Smooth muscle cell (in vitro differentiated cells): ENCODE data around the gene PCDH7. TPM values are rescaled to one million over a fixed set of nuclear protein-coding genes. Genes with fewer than 3 reads are reported as not detected.
A peak's percentile ranks its signal among the peaks of the same experiment; 100 is the strongest.

Experiments
- DNase-seq: peaks from one replicate; lab custom pipeline; 2025; ENCODE audit not compliant: unreplicated experiment; lab: John Stamatoyannopoulos, UW
- H2AFZ ChIP-seq: fragments of 200-600 bp; sonication (generic); 2 replicates; pipeline ENCODE4 v1.6.0; 2016; ENCODE audit warnings: antibody characterized with exemption, low read depth, mild to moderate bottlenecking
- H3F3A ChIP-seq: fragments of 200-600 bp; sonication (generic); 2 replicates; pipeline ENCODE4 v1.6.0; 2017; ENCODE audit warnings: antibody characterized with exemption, low read depth
- H3K27ac ChIP-seq: fragments of 200-600 bp; sonication (generic); 2 replicates; pipeline ENCODE4 v1.5.1; 2016; ENCODE audit warnings: low read depth, mild to moderate bottlenecking
- H3K27me3 ChIP-seq: fragments of 200-600 bp; sonication (generic); 2 replicates; pipeline ENCODE4 v1.6.1; 2016; ENCODE audit warnings: low read depth, mild to moderate bottlenecking
- H3K36me3 ChIP-seq: fragments of 200-600 bp; sonication (generic); 2 replicates; pipeline ENCODE4 v1.5.1; 2016; ENCODE audit warnings: low read depth
- H3K4me1 ChIP-seq: fragments of 200-600 bp; sonication (generic); 2 replicates; pipeline ENCODE4 v1.5.1; 2016; ENCODE audit warnings: low read depth
- H3K4me2 ChIP-seq: fragments of 200-600 bp; sonication (generic); 2 replicates; pipeline ENCODE4 v1.6.0; 2016; ENCODE audit warnings: mild to moderate bottlenecking
- H3K4me3 ChIP-seq: fragments of 200-600 bp; sonication (generic); 2 replicates; pipeline ENCODE4 v1.5.1; 2016; ENCODE audit warnings: mild to moderate bottlenecking
- H3K79me2 ChIP-seq: fragments of 200-600 bp; sonication (generic); 2 replicates; pipeline ENCODE4 v1.6.0; 2016; ENCODE audit warnings: low read depth, mild to moderate bottlenecking
- H3K9ac ChIP-seq: fragments of 200-600 bp; sonication (generic); 2 replicates; pipeline ENCODE4 v1.6.0; 2016; ENCODE audit warnings: low read depth
- H3K9me3 ChIP-seq: fragments of 200-600 bp; sonication (generic); replicated peaks from 2 replicates; pipeline ENCODE4 v1.5.1; 2016; ENCODE audit warnings: low read depth
- H4K20me1 ChIP-seq: fragments of 200-600 bp; sonication (generic); 2 replicates; pipeline ENCODE4 v1.6.0; 2016; ENCODE audit warnings: low read depth
- CTCF ChIP-seq: fragments of 200-600 bp; sonication (generic); IDR thresholded peaks from 2 replicates; pipeline ENCODE4 v1.5.1; 2017; ENCODE audit warnings: borderline replicate concordance, mild to moderate bottlenecking, antibody characterized with exemption; ENCODE audit not compliant: insufficient read depth, poor library complexity, severe bottlenecking
- WGBS: methylation state at CpG from one replicate; pipeline ENCODE4 v1.1.7; 2016; ENCODE audit warnings: low lambda C conversion rate; 5-methylcytosine and 5-hydroxymethylcytosine counted together
- polyA plus RNA-seq: library from polyadenylated mRNA; unstranded; fragments of >200 nt; fragmentation: Nextera tagmentation; extraction: Ambion mirVana; gene quantifications from 2 replicates; pipeline ENCODE4 v1.2.1, GENCODE V29; 2016
- total RNA-seq: library from RNA; depleted of rRNA; stranded (reverse); fragments of >200 nt; gene quantifications from 2 replicates; pipeline ENCODE4 v1.2.3, GENCODE V29; 2014

Gene PCDH7
- total and polyA plus RNA-seq, 2 experiments from 2014 or later = 12.3 to 35.7 TPM

GRCh38 chr4:30719454-30720020, 632 bp upstream of the PCDH7 start:
- DNase-seq = peak; percentile 71
- under 1% methylated on average over 36 of the region's 42 CpGs for WGBS

GRCh38 chr4:30720661-30721184, 554 bp downstream of the PCDH7 start:
- Histone ChIP-seq H3K36me3 (no peaks in the 10 kb centered on the region), H3K9me3 (no peaks in the 10 kb centered on the region), H4K20me1 (peaks cover 32% of the 10 kb centered on the region), H3K79me2 (peaks cover 41% of the 10 kb centered on the region), H3K27ac (peak overlapping the region; percentile 21), H3F3A (peaks cover 4% of the 10 kb centered on the region), H3K27me3 (no peaks in the 10 kb centered on the region), H3K4me2 (peak overlapping the region; percentile 91), H2AFZ (peak overlapping the region; percentile 87), H3K9ac (peak overlapping the region; percentile 47), H3K4me3 (peak overlapping the region; percentile 69), H3K4me1 (peaks cover 24% of the 10 kb centered on the region)
- WGBS = under 1% methylated on average over 41 of the region's 41 CpGs
- DNase-seq = peak; percentile 65
- no peak for TF ChIP-seq CTCF

More at GRCh38 chr4:30719454-30720020, 632 bp upstream of the PCDH7 start:
- H3K9me3 ChIP-seq = no peaks in the 10 kb centered on the region
- H3K36me3 ChIP-seq = no peaks in the 10 kb centered on the region
- no peak for TF ChIP-seq CTCF
- H2AFZ ChIP-seq = peak overlapping the region; percentile 87
- H3F3A ChIP-seq = peaks cover 4% of the 10 kb centered on the region
- peaks cover 13% of the 10 kb centered on the region for H3K4me1 ChIP-seq
- H4K20me1 ChIP-seq = peaks cover 22% of the 10 kb centered on the region
- peak overlapping the region; percentile 69 for H3K4me3 ChIP-seq
- peak overlapping the region; percentile 8 for H3K9ac ChIP-seq
- H3K27ac ChIP-seq = peak overlapping the region; percentile 21
- H3K27me3 ChIP-seq = no peaks in the 10 kb centered on the region
- H3K79me2 ChIP-seq = peaks cover 29% of the 10 kb centered on the region
- H3K4me2 ChIP-seq = peak overlapping the region; percentile 91

GRCh38 chr4:30721185-30722091, 1.3 kb downstream of the PCDH7 start:
- Histone ChIP-seq H3K9ac (peak overlapping the region; percentile 47), H3K27ac (peak overlapping the region; percentile 21)
- WGBS = 2% methylated on average over 68 of the region's 95 CpGs

More at GRCh38 chr4:30721185-30722091, 1.3 kb downstream of the PCDH7 start:
- Histone ChIP-seq H3K9me3 (no peaks in the 10 kb centered on the region), H2AFZ (peak overlapping the region; percentile 87), H3F3A (peaks cover 4% of the 10 kb centered on the region), H3K79me2 (peaks cover 48% of the 10 kb centered on the region), H3K4me1 (peaks cover 31% of the 10 kb centered on the region), H3K27me3 (no peaks in the 10 kb centered on the region), H3K4me3 (peak overlapping the region; percentile 69), H3K4me2 (peak overlapping the region; percentile 91), H3K36me3 (no peaks in the 10 kb centered on the region), H4K20me1 (peaks cover 32% of the 10 kb centered on the region)
- DNase-seq = no peak
- peak; percentile 37 for TF ChIP-seq CTCF
